GM23248 (cell line): ENCODE measurements around the gene TTC17.

Experiments used
- EZH2 ChIP-seq: fragments of 200-600 bp; sonication (generic); IDR thresholded peaks from 2 replicates; pipeline ENCODE4 v1.6.1; 2018; ENCODE audit warnings: antibody characterized with exemption, mild to moderate bottlenecking; ENCODE audit not compliant: insufficient read depth, poor library complexity, severe bottlenecking
- EZH2phosphoT487 ChIP-seq: fragments of 200-600 bp; sonication (generic); IDR thresholded peaks from 2 replicates; pipeline ENCODE4 v1.6.1; 2018; ENCODE audit warnings: antibody characterized with exemption, moderate library complexity, mild to moderate bottlenecking, low read depth; ENCODE audit not compliant: insufficient read depth

DNA sequence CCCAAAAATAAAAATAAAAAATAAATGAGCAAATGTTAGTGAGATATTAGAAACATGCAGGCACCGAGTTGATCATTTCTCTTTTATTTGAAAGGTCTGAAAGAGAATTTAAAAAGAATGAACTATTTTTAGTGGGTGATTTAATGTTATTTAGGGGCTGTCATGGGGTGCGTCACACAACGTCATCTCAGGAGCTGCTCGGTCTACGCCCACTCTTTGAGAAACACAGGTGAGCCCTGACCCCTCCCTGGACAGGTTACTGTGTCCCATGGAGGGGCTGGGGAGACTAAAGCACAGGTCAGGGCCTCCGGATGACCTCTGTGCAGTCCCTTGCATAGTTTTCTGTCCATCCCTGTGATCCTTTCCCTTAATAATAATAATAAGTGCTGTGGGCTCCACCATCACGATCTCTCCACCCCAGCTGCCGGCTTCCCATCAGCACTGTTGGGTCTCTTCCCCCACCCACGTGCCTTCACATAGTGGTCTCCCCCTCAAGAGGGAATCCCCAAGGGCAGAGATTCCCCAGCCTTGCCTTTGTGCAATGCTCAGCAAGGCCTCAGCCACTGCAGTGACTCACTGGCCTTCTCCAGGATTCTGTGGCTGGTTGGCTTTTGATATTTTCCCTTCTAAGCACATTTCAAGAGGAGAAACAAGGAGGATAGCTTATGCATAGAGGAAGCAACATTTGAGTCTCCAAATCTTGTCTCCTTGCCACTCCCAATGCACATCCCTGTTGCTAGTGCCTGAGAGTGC lies 159.9 kb downstream of the TTC17 start:
- TF ChIP-seq EZH2 (no peak), EZH2phosphoT487 (no peak)
